Measurements from ENCODE around the gene NPHS2.
"Not testable (repeated sequence)": the region's sequence is repeated elsewhere in the genome, so short reads cannot be mapped to it uniquely, and the experiment has no call there.

Gene NPHS2

DNA sequence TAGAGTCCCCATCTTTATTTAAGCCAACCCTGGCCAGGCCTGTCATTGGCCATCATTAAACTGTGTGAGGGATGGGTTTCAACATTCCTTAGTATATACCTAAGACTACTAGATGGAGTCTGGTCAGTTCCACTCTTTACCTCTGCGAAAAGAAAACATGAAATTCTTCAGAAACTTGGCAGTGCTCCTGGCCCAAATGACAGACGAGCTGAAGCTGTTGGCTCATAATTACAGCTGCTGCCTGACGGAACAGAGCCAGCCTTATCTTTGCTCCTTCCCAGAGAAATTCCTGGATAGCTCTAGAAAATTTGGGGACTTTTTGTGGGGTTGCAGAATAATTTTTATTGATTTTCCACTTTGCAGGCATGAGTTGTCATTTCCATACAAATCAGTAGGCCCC, 30.4 kb downstream of the NPHS2 start:
- DNase-seq = no peak

DNA sequence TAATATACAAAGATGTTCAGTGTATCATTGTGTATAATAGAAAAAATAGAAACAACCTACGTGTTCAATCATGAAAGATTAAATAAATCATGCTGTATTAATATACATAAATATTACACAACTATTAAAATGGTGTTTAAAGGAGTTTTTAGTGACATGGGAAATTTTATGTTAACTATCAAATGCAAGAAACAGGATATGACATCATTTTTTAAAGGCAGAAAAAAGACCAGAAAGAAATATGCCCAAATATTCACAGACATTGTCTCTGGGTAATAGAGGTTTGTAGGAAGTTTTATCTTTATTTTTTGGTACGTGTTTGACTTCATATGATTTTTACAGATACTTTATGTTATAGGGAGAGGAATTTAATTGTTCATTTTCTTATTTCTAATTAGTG, 34.0 kb downstream of the NPHS2 start:
- no peak for DNase-seq

DNA sequence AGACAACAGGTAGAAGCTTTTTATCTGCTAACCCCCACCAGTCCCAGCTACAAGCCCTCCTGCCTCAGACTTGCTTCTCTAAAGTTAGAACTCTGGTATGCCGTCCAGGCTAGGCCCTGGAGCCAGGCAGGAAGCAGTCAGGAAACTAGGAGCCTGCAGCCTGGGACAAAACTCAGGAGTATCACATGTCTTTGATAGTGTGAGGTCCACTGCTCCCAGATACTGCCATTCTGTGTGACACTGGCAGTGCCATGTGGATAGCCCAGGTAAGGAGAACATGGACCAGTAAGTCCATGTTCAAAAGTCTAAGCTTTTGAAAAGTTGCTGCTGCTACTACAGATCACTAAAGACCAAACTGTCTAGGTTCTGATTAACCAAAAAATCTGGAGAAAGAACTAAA, 45.4 kb downstream of the NPHS2 start:
- DNase-seq = no peak

DNA sequence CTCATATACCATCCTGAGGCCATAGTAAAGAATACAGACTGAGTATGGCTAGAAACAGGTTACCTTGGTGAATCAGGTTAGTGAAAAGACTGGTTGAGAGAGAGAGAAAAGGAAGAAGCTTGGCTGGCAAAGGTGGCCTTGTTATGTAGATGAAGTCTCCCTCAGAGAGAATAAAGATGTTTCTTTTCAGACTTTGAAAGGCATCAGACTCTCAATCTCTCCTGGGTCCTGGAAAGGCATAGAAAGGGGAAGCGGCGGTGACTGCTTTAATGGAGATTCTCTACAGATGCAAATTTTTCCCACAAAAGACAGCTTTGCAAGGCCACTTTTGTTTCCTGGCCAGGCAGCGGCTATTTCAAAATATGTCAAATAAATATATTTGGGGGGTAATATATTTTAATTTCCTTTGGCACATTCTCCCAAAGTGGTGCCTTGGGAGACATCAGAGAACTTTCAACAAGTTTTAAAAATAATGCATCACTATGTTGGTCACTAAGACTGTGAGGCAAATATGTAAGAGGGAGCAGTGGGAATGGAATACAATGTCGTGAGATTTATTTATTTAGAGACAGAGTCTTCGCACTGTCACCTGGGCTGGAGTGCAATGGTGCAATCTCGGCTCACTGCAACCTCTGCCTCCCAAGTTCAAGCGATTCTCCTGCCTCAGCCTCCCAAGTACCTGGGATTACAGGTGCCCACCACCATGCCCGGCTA, 46.1 kb downstream of the NPHS2 start:
- no peak for DNase-seq

DNA sequence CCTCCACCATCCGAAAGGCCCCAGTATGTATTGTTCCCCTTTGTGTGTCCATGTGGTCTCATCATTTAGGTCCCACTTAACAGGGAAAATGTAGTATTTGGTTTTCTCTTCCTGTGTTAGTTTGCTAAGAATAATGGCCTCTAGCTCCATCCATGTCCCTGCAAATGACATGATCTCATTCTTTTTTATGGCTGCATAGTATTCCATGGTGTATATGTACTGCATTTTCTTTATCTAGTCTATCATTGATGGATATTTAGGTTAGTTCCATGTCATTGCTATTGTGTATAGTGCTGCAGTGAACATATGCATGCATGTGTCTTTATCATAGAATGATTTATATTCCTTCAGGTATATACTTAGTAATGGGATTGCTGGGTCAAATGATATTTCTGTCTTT, 57.2 kb downstream of the NPHS2 start:
- DNase-seq = not testable (repeated sequence)

DNA sequence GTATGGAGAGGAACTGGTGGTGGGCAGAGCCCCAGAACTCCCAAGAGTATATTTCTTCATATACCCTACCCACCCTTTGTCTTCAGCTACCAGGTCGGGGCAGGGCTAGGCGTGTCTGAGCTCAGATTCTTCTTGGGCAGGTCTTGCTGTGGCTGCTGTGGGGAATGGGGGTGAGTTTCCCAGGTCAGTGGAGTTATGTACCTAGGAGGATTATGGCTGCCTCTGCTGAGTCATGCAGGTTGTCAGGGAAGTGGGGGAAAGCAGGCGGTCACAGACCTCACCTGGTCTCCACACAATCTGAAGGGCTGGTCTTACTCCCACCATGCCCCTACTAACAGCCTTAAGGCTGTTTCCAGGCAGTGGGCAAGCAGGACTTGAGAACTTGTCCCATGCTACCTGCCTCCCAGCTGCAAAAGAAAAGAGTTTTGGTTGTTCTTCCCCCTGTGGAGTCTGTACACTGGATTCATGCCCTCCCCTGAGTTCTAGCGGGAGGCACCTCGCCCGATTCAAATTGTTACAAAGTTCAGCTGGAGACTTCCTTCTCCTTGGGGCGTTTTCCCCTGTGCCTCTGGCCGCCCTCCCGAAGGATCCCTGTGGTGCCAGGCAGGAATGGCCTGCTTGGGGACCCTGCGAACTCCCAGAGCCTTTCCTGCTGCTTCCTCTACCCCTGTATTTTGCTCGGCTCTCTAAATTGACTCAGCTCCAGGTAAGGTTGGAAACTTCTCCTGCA, 58.6 kb downstream of the NPHS2 start:
- DNase-seq = no peak

DNA sequence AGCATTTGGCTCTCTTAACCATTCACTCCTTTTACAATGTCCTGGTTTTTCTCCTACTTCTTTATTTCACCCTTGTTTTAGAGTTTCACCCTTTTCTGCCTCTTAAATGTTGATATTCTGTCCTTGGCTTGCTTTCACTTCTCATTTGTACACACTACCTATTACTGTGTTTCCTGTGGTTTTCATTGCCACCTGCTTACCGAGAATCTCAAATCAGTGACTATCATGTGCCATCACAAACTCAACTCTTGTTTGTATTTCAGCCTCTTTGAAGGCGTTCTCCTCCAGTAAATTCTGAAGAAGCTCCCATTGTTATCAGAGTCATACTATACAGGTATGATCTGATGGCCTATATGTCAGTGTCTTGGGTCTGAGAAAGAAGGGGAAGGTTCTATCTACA, 65.7 kb downstream of the NPHS2 start:
- DNase-seq = no peak

DNA sequence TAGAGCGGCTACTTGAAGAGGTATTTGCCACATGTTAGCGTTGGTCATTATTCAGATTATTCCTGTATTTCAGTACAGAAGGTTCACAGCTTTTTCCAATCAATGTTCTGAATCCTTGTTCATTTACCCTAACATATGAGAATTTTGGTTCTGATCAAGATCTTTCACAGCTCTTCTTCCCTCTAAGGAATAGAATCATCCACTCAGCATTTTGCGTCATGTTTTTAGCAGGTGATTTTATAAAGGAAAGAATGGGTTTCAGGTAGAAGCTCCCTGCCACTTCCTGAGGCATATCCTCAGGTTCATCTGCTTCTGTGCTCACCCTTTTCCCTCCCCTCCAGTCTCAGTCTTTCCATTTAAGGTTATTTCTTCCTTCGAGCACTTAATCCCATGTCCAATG, 66.4 kb downstream of the NPHS2 start:
- DNase-seq = no peak

DNA sequence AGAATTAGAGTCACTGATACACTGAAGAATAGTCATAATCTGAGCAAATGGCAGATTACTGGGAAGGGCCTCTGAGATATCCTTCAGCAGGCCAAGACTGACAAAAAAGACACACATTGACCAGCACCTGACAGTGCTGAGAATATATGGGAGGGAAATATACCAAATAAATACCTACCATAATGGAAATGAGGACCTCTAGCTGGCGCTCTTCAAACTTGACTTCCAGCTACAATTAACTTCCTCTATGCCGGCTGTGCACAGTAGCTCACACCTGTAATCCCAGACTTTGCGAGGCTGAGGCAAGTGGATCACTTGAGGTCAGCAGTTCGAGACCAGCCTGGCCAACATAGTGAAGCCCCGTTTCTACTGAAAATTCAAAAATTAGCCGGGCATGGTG, 69.5 kb downstream of the NPHS2 start:
- DNase-seq = no peak
